ENCODE data around the gene DNAJC4. TPM values are rescaled to one million over a fixed set of nuclear protein-coding genes. Genes with fewer than 3 reads are reported as not detected.

DNAJC4 gene
- total RNA-seq, 1 donor from 2014 or later: 48.2 TPM

DNA sequence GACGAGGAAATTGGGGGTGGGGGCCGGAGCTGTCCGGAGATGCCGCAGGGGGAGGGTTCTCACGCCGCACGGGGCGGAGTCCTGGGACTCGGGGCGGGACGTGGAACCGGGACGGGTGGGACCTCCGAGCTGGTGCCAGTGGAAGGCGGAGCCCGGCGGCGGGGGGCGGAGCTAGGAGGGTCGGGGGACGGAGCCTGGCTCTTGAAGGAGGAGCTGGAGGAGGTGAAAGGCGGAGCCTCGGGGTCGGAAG lies 10.8 kb downstream of the DNAJC4 start:
- H3K9me3 Mint-ChIP-seq: no peaks in the 10 kb centered on the region
- peak overlapping the region; percentile 91 for H3K4me3 Mint-ChIP-seq
- TF ChIP-seq, protein P1, sequence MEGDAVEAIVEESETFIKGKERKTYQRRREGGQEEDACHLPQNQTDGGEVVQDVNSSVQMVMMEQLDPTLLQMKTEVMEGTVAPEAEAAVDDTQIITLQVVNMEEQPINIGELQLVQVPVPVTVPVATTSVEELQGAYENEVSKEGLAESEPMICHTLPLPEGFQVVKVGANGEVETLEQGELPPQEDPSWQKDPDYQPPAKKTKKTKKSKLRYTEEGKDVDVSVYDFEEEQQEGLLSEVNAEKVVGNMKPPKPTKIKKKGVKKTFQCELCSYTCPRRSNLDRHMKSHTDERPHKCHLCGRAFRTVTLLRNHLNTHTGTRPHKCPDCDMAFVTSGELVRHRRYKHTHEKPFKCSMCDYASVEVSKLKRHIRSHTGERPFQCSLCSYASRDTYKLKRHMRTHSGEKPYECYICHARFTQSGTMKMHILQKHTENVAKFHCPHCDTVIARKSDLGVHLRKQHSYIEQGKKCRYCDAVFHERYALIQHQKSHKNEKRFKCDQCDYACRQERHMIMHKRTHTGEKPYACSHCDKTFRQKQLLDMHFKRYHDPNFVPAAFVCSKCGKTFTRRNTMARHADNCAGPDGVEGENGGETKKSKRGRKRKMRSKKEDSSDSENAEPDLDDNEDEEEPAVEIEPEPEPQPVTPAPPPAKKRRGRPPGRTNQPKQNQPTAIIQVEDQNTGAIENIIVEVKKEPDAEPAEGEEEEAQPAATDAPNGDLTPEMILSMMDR (conservative IDR thresholded peaks at IDR 0.05): no peak

DNA sequence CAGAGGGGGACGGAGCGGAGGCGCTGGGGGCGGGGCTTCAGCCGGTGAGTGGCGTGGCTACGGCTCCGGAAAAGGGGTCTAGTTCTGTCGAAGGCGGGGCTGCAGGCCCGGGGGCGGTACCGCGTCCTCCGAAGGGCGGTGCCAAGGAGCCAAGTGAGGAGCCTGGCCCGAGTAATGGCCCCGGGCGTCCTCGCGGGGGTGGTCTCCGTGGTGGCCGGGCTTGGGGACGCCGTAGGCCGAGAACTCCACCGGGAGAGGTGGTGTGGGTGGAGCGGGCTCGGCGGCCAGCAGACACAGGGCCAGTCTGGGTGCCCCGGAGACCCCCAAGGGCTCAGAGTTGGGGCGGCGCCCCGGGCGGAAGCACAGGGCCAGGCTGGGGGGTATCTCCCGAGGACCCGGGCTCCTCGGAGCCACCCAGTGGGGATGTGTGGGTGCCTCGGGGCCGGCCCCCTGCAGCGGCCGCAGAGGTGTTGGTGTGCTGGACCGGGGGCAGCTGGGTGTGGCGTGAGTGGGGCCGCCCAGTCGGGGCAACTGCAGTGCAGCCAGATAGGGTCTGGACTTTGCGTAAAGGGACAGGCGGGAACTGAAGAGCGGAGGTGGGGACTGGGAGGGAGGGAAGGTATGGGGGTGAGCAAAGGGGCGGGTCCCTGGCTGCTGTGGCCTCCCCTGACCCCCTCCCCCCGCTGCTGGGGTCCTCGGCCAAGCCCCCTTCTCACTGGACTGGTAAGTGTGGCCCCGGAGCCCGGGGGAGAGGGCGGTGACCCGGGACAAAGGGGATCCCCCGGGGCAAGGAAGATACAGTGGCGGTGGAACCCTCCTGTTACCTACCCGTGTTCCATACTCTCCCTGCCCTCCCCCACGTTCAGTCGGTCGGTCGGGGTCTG lies 11.4 kb downstream of the DNAJC4 start:
- H3K36me3 Mint-ChIP-seq: peaks cover 3% of the 10 kb centered on the region
- no peaks in the 10 kb centered on the region for H3K27me3 Mint-ChIP-seq
- H3K4me3 Mint-ChIP-seq: peak overlapping the region; percentile 91
- H3K4me1 Mint-ChIP-seq (ENCODE audit: unreplicated experiment): peaks cover 11% of the 10 kb centered on the region
- peak overlapping the region; percentile 100 for H3K27ac Mint-ChIP-seq
- no peak for DNase-seq (ENCODE audit: extremely low spot score, unreplicated experiment)
- TF ChIP-seq, protein P1 (conservative IDR thresholded peaks at IDR 0.05): peak; percentile 14
- no peaks in the 10 kb centered on the region for H3K9me3 Mint-ChIP-seq

More for the DNA sequence above, 10.8 kb downstream of the DNAJC4 start:
- Mint-ChIP-seq H3K4me1 (ENCODE audit: unreplicated experiment) (peaks cover 11% of the 10 kb centered on the region), H3K27me3 (no peaks in the 10 kb centered on the region), H3K36me3 (peaks cover 3% of the 10 kb centered on the region), H3K27ac (peak overlapping the region; percentile 100)
- DNase-seq (ENCODE audit: extremely low spot score, unreplicated experiment): peak; percentile 100

DNA sequence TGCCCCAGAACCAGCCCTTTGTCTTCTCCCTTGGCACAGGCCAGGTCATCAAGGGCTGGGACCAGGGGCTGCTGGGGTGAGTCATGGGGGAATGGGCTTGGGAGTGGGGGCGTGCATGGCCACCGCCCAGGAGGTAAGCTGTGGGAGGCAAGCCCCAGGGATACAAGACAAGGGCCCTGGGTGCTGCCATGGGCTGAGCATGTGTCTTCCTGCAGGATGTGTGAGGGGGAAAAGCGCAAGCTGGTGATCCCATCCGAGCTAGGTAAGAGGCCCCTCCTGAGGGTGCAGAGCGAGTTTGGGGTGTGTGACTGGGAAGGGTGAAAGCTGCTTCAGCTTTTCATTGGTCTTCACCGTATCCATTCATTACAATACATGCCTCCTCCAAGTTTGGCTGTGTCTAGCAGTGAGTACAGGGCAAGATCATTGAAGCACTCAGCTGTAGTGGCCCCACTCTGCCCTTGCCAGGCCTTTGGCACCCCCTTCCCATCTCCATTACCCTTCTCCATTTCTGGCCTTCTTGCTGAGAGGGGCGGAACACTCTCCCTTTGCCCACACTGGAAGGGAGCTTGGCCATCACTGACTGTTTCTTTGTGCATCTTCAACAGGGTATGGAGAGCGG lies 13.0 kb downstream of the DNAJC4 start:
- H3K9me3 Mint-ChIP-seq: no peaks in the 10 kb centered on the region
- H3K36me3 Mint-ChIP-seq: peaks cover 3% of the 10 kb centered on the region
- peak overlapping the region; percentile 84 for H3K27ac Mint-ChIP-seq
- TF ChIP-seq, protein P1 (conservative IDR thresholded peaks at IDR 0.05): no peak
- no peaks in the 10 kb centered on the region for H3K27me3 Mint-ChIP-seq
- no peak for DNase-seq (ENCODE audit: extremely low spot score, unreplicated experiment)
- peaks cover 16% of the 10 kb centered on the region for H3K4me1 Mint-ChIP-seq (ENCODE audit: unreplicated experiment)
- H3K4me3 Mint-ChIP-seq: peak overlapping the region; percentile 80

DNA sequence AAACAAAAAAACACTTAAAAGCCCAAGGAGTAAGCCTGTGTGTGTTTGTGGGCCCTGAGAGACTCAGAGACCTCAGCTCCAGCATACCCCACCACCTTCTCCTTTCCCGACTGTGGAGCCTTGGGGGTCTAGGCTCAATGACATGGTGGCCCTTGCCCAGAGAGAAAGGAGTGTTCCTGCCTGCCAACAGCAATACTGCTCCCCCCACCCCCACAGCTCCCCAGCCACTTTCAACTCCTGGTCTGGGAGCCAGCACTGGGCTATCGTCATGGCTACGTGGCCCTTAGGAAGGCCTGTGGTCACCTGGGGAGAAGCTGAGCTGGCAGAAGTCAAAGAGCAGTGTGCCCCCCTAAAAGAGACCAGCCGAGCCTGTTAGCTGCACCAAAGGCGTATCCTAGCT lies 13.8 kb downstream of the DNAJC4 start:
- Mint-ChIP-seq H3K27ac (peak overlapping the region; percentile 84), H3K9me3 (no peaks in the 10 kb centered on the region), H3K4me3 (peak overlapping the region; percentile 80), H3K4me1 (ENCODE audit: unreplicated experiment) (peaks cover 16% of the 10 kb centered on the region), H3K36me3 (peaks cover 3% of the 10 kb centered on the region), H3K27me3 (no peaks in the 10 kb centered on the region)
- no peak for DNase-seq (ENCODE audit: extremely low spot score, unreplicated experiment)
- TF ChIP-seq, protein P1 (conservative IDR thresholded peaks at IDR 0.05): no peak

DNA sequence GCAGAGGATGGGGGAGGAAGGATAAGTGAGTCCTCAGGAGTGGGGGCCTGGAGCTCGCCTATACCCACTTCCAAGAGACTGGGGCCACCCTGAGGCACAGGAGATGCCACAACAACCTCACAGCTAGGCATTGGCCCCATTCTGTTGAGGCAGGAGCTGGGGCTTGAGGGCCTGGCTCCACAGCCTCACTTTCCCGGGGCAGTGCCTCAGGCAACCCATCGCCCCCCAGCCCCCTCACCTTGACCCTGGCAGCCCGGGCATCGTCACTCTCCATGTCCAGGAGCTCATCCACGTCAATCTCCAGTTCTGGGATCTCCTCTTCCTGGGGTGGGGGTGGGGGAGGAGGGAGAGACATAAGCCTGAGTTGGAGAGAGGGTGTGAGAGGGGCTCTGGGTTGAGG lies 14.6 kb downstream of the DNAJC4 start:
- Mint-ChIP-seq H3K36me3 (peaks cover 3% of the 10 kb centered on the region), H3K4me3 (peak overlapping the region; percentile 94), H3K27me3 (no peaks in the 10 kb centered on the region), H3K27ac (peak overlapping the region; percentile 99), H3K9me3 (no peaks in the 10 kb centered on the region), H3K4me1 (ENCODE audit: unreplicated experiment) (peaks cover 19% of the 10 kb centered on the region)
- TF ChIP-seq, protein P1 (conservative IDR thresholded peaks at IDR 0.05): no peak
- no peak for DNase-seq (ENCODE audit: extremely low spot score, unreplicated experiment)

Measured in type B pancreatic cell (in vitro differentiated cells).